GM19043 (cell line): Measurements from ENCODE around the gene PRKCQ.
"Not testable (repeated sequence)": the region's sequence is repeated elsewhere in the genome, so short reads cannot be mapped to it uniquely, and the experiment has no call there.

Experiments used
- ATAC-seq: cut with Tn5 transposase; IDR thresholded peaks from one replicate; pipeline ENCODE4 v1.9.1; 2021; ENCODE audit warnings: low read depth; ENCODE audit not compliant: unreplicated experiment

The PRKCQ gene

GRCh38 chr10:6597478-6597877 lies 17.4 kb upstream of the PRKCQ start:
- ATAC-seq = no peak

- ATAC-seq = no peak
Measured at GRCh38 chr10:6595499-6595898, 15.4 kb upstream of the PRKCQ start.

GRCh38 chr10:6593241-6593671 lies 13.2 kb upstream of the PRKCQ start:
- no peak for ATAC-seq

GRCh38 chr10:6592080-6592479 lies 12.0 kb upstream of the PRKCQ start:
- ATAC-seq = no peak

DNA sequence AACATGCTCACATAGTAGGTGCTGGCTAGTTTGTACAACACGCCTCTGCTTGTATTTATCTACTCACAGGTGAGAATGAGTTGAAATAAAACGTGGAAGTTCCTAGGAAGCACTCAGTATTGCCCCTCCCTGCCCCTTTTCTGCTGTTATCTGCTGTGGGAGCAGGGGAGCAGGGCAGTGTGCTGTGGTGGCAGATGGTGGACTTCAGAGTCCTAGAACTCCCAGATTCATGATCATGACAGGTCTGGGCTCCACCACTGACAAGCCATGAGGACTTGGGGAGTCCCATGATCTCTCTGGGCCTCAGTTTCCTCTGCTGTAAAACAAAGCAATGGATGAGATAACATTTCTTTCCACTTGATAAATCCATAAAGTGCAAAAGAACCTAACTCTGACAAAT lies 11.6 kb upstream of the PRKCQ start:
- ATAC-seq = no peak

- no peak for ATAC-seq
Measured at GRCh38 chr10:6590100-6590499, 10.0 kb upstream of the PRKCQ start.

DNA sequence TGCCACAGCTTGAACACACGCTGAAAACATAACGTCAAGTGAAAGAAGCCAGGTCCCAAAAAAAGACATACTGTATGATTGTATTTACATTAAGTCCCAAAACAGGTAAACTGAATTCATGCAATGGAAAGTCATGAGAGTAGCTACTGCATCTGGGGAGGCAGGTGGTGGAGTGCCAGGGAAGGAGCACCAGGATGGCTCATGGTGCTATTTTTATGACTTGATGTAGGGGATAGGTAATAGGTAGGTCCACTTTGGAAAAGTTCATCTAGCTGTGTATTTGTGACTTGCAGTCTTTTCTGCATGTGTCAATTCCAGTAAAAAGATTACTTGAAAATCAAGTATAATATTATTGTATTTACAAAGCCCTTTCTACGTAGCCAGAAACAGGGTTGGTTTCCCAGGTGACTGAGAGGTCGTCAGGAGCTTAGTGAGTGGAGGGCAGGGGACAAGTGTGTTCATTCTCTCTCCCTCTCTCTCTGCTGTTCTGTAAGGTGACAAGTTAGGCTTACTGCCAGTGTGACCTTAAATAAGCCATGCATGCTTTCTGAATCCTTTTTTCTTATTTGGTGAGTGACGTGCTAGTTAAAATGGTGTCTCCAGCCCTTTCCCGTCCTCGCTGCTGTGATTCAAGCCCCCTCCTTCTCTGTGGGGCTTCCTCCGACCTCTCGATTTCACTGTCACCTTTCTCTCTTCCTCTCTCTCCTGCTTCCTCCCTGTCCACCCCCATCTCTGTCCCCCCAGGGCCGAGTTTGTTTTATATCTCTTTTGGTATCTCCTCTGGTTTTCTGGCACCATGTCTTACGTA lies 9.4 kb upstream of the PRKCQ start:
- no peak for ATAC-seq

GRCh38 chr10:6588845-6589244 lies 8.8 kb upstream of the PRKCQ start:
- ATAC-seq = no peak

DNA sequence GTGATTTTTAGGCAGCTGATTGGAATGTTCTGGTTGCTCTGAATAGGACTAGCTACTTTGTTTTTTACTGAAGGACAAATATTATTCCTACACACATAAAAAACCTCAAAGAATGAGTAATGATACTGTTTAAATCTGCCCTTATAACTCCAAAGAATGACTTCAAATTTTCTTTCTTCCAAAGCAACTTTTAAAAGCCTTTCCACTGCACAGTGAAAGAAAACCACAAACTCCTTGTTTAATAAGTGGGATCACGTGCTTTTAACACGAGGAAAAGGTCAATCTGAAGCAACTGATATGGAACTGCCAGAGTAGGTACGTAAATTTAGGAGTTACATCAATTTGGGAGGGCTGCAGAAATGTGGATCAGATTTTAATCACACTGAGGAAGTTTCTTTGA lies 8.0 kb upstream of the PRKCQ start:
- ATAC-seq = no peak

GRCh38 chr10:6586501-6586900 lies 6.4 kb upstream of the PRKCQ start:
- no peak for ATAC-seq

GRCh38 chr10:6583447-6583846 lies 3.4 kb upstream of the PRKCQ start:
- ATAC-seq = no peak

DNA sequence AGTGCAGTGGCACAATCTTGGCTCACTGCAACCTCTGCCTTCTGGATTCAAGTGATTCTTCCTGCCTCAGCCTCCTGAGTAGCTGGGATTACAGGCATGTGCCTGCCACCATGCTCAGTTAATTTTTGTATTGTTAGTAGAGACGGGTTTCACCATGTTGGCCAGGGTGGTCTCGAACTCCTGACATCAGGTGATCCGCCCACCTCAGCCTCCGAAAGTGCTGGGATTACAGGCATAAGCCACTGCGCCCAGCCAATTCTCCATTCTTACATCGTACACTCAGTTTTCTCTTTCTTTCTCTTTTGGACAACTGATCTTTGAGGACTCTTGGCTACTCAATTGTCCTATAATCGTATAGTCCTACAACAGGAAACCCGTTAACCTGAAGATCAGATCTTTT lies 2.8 kb upstream of the PRKCQ start:
- not testable (repeated sequence) for ATAC-seq

DNA sequence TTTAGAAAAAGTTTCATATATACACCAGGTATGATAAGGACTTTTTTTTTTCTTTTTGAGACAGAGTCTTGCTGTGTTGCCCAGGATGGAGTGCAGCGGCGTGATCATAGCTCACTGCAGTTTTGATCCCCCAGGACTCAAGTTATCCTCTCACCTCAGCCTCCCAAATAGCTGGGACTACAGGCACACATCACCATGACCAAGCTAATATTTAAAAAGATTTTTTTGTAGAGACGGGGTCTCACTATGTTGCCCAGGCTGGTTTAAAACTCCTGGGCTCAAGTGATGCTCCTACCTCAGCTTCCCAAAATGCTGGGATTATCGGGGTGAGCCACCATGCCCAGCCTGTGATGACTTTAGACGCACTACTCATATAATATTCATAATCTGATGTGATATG lies 2.2 kb upstream of the PRKCQ start:
- no peak for ATAC-seq

GRCh38 chr10:6581778-6582228 lies 1.7 kb upstream of the PRKCQ start:
- no peak for ATAC-seq

GRCh38 chr10:6581223-6581622 lies 1.1 kb upstream of the PRKCQ start:
- ATAC-seq = not testable (repeated sequence)

- ATAC-seq = peak; percentile 84
Measured at GRCh38 chr10:6580279-6581029, 378 bp upstream of the PRKCQ start.

DNA sequence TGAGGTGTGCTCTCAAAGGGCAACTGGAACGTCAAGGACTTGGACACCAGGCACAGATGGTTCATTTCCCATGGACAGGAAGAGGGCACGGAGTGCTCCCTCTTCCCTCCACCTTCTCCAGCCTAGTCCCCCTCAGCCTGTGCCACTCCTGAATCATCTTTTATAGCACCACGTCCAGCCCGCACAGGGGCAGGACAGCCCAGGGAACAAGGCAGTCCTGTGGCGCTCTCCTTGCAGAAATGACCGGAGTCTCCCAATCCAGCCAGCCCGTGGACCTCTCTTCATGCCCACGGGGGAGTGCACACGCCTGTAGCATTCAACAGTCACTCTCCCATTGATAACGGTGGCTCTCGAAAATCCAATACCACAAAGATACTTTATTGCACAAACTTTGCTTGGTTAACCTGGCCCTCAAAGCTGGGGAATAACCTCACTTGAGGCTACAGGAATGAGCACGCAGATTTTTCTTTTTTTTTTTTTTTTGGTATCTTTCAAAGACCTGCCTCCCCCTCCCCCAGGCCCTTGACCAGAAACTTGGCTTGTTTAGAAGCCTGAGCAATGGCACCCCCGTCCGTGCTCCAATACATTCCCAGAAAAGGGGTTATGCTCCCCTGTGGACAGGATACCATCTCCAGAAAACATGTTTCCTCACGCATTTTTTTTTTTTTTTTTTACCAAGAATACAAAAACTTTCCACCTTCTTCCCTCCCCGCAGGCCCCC lies 733 bp downstream of the PRKCQ start:
- ATAC-seq = no peak

- ATAC-seq = no peak
Measured at GRCh38 chr10:6578795-6579182, 1.3 kb downstream of the PRKCQ start.

GRCh38 chr10:6578251-6578771 lies 1.8 kb downstream of the PRKCQ start:
- no peak for ATAC-seq

- no peak for ATAC-seq
Measured at GRCh38 chr10:6576326-6576725, 3.8 kb downstream of the PRKCQ start.

GRCh38 chr10:6574664-6575176 lies 5.4 kb downstream of the PRKCQ start:
- no peak for ATAC-seq
